Activated CD4-positive, alpha-beta T cell treated with anti-CD3 and anti-CD28 coated beads, Interleukin-2, amount 50 U/mL, for 16 hours (primary cell): ENCODE measurements around the gene CPNE7.
A peak's percentile ranks its signal among the peaks of the same experiment; 100 is the strongest.
"Not testable (repeated sequence)": the region's sequence is repeated elsewhere in the genome, so short reads cannot be mapped to it uniquely, and the experiment has no call there.

Experiments used
- DNase-seq: peaks from one replicate; pipeline ENCODE4 v3.0.0-alpha.2; 2020

Gene CPNE7

DNA sequence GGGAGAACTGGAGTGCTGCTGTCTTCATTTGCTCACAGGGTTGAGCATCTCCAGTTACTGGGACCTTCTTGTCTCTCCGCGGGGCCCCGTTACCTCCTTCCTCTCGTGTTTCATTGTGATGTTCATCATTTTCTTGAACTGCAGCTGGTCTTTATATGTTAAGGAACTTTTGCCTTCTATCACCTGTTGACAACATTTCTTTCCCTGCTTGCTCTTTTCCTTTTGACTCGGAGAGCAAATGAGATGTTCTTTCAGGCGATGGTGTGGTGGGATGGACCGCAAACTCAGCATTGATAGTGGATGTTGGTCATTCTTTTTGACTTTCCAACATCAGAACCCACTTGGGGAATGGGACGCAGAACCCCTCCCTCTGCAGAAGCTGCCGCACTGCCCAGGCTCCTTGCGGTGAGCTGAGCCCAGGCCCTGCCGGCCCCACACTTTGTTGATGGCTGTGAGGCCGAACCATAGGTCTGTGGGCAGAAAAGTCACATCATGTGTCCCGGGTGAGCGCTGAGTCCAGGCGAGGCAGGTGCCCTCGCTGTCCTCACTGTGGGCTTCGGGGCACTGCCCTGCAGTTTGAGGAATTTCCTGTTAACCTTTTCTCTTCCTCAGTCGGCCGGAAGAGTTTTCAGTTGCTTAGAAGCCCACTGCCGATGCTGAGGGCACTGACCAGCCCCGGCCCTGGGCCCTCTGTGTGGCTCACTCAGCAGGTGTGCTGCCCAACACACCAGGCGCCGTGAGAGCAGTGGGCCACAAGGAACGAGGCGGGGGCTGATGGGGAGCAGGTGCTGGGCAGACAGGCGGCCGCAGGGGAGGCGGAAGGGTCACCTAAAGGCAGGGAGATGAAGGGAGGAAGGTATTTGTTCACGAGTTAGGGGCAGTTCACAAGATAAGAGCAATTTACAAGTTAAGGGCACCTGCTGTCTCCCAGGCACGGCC, 7.6 kb upstream of the CPNE7 start:
- no peak for DNase-seq

DNA sequence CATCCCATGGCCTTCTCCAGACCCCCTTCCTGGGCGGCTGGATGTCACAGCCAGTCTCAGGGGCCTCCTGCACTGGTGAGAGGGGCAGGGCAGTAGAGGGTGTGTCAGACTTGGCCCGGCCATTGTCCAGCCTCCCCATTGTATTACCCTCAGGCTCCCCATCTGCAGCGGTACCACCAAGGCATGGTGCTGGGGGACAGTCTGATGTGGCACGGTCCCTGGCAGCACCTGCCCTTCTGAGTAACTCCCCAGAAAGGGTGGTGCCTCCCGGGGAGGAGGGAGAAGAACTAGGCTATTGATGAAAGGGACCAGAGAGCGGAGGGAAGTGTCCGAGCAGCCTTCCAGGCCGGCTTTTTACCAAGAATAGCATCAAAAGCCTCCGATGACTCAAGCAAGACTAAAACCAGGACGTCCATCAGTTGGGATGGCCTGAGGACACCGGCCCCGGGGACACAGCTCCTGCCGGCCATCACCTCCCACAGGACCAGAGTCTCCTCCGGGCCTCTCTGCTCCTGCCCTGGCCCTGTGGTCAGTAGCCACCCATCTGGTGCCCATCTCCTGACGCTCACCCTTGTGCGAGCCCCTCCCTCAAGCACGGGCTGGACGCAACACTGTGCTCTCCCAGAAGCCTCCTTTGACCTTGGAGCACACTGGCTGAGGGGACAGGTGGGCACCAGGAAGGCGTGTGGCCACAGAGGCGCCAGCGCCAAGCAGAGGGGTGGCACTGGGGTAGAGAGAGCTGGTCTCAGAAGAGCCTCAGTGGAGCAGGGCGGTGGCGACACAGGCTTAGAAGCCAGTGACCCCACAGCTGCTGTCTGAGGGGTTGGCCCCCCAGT, 5.8 kb upstream of the CPNE7 start:
- DNase-seq: no peak

- DNase-seq: no peak
These were observed 5.1 kb upstream of the CPNE7 start for GRCh38 chr16:89570342-89570923.

GRCh38 chr16:89570983-89571598, 4.5 kb upstream of the CPNE7 start:
- not testable (repeated sequence) for DNase-seq

DNA sequence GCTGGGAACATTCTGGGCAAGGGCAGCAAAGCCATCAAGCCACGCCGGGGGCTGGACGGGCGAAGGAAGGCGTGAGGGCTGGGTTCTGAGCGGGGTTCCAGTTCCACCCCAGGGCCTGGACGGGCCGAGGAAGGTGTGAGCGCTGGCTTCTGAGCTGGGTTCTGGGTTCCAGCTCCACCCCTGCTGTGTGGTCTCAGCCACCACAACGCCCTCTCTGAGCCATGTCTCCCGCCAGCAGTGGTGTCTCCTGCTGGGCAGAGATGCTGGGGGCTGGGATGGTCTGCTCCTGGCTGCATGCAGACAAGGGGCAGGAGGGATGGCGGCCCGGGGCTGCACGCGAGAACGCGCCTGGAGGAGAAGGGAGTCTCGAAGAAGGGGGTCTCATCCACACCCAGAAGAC, 3.9 kb upstream of the CPNE7 start:
- no peak for DNase-seq

- DNase-seq: no peak
These were observed 3.5 kb upstream of the CPNE7 start for GRCh38 chr16:89572073-89572484.

GRCh38 chr16:89572485-89573205, 2.9 kb upstream of the CPNE7 start:
- no peak for DNase-seq

DNA sequence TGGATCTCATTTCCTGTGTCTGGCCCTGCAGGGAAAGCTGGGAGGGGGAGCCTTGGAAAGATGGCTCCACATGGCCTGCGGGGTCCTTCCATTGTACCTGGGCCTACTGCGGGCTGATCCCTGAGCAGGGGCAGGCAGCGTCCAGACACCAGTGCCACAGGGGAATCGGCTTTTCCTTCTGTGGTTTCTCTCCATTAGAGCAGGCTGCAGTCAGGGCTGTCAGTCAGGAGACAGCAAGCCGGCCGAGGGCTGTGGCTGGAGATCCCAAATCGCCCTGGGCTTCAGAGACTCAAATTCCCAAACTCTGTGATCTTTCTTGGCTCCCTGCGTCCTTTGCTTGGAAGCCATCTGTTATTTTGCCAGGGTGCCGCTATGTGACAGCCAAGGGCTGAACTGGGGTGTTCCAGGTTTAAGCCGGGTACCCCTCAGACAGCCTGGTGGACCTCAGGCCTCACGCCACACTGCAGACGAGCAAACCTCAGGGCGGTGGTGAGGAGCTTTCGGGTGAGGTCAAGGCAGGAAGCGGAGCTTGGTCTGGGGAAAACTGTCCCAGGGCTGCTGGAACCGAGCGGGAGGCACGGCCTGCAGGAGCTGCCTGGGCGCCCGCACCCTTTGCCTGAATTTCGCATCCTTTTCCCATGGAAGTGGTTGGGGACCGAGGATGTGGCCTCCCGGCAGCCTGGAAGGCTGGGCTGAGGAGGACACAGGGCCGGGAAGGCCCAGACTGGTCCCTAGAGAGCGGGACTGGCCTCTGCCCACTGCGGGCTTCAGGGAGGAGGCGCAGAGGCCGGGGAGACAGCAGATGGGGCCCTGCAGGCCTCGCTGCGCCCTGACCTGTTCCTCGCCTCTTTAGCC, 1.5 kb upstream of the CPNE7 start:
- no peak for DNase-seq

- DNase-seq: peak; percentile 63
These were observed 794 bp upstream of the CPNE7 start for GRCh38 chr16:89574681-89575246.

DNA sequence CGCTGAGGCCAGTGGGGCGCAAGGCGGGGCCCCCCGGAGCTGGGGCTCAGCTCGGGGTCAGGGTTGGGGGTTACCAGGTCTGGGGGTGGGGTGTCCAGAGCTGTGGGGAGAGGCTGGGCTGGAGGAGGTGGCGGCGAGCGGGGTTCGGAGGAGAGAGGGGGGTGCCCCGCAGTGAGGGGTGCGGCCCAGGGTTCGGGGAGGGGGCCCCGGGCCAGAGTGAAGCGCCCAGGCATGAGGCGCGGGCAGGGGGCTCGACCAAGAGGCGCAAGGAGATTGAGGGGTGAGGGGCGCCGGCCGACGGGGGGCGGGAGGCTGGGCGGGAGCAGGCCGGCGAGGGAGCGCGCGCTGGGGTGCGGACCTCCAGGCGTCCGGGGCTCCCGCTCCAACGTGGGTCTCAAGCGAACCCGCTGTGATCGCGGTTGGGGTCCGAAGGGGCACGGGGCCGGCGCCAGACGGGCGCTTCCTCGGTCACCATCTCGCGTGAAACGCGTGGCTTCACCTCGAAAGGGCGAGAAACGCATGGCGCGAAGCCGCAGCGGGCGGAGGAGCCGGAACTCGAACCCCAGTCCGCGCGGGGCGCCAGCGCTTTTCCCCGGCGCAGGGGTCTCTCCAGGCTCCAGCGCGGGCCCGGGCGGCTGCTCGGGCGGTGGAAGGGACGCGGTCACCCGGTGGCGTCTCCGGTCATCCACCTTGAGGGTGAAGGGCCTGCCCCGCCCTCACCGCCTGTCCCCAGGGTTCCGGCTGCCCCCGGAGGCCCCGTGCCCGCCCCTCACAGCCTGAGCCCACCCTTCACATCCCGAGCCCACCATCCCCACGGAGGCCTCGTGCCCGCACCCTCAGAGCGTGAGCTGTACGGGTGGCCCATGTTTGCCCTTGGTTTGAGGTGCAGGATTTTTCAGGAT, 846 bp downstream of the CPNE7 start:
- no peak for DNase-seq

- no peak for DNase-seq
These were observed 1.6 kb downstream of the CPNE7 start for GRCh38 chr16:89577055-89577759.

DNA sequence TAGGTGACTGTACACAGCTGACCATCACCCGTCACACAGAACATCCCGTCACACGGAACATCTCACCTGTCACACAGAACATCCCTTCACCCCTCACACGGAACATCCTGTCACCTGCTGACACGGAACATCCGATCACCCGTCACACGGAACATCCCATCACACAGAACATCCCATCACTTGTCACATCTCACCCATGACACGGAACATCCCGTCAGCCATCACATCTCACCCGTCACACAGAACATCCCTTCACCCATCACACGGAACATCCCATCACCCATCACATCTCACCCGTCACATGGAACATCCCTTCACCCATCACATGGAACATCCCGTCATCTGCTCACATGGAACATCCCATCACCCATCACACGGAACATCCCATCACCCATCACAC, 3.8 kb downstream of the CPNE7 start:
- DNase-seq: no peak

DNA sequence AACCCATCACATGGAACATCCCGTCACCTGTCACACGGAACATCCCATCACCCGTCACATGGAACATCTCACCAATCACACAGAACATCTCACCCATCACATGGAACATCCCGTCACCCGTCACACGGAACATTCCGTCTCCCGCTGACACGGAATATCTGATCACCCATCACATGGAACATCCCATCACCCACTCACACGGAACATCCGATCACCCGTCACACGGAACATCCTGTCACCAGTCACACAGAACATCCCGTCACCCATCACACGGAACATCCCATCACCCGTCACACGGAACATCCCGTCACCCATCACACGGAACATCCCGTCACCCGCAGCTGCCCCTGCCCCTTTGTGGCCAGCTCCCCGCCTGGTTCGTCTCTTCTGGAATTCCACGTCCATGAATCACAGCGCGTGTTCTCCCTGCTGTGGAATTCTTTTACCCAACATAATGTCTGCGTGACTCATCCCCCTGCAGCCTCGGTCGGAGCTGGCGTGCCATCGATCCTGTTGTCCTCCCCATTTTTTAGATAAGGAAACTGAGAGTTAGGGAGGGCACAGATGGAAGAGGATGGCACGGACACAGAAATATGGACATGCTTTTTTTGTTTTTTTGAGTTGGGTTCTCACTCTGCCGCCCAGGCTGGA, 5.6 kb downstream of the CPNE7 start:
- DNase-seq: no peak

DNA sequence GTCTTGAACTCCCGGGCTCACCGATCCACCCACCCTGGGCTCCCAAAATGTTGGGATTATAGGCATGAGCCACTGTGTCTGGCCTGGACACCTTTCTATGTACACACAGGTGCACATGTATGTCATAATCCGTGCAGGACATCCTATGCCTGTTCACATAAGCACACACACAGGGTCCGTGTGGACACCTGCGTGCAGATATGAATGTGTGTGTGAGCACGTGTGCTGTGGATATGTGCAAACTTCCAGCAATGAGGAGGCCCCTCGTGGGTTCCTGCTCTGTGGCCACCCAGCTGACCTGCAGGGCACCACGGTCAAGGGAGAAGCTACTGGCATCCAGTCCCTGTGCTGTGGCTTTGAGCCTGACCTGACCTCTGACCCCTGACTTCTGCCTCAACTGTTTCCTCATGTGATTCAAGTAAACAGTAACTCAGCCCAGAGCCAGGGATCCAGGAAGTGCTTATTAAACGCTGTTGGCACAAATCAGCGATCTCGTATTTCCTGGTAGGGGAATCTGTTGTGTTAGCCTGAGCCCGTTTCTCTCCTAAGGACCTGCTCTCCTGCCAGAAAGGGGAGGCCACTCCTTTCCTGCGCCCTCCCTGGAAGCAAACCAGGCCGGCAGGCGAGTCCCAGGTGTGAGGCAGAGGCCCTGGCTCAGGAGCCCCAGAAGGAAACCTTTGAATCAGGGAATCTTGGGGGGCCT, 6.5 kb downstream of the CPNE7 start:
- DNase-seq: no peak

GRCh38 chr16:89582614-89583196, 7.1 kb downstream of the CPNE7 start:
- no peak for DNase-seq

GRCh38 chr16:89583197-89583894, 7.8 kb downstream of the CPNE7 start:
- DNase-seq: no peak
